Activated T-helper 1 cell treated with Interleukin-2 at 50 U/mL for 16 hours (primary cell): ENCODE measurements around the gene FAM170B.

ENCODE experiments used
- DNase-seq: peaks from one replicate; pipeline ENCODE4 v3.0.0-alpha.2; 2020; ENCODE audit warnings: low read depth

Gene FAM170B

DNA sequence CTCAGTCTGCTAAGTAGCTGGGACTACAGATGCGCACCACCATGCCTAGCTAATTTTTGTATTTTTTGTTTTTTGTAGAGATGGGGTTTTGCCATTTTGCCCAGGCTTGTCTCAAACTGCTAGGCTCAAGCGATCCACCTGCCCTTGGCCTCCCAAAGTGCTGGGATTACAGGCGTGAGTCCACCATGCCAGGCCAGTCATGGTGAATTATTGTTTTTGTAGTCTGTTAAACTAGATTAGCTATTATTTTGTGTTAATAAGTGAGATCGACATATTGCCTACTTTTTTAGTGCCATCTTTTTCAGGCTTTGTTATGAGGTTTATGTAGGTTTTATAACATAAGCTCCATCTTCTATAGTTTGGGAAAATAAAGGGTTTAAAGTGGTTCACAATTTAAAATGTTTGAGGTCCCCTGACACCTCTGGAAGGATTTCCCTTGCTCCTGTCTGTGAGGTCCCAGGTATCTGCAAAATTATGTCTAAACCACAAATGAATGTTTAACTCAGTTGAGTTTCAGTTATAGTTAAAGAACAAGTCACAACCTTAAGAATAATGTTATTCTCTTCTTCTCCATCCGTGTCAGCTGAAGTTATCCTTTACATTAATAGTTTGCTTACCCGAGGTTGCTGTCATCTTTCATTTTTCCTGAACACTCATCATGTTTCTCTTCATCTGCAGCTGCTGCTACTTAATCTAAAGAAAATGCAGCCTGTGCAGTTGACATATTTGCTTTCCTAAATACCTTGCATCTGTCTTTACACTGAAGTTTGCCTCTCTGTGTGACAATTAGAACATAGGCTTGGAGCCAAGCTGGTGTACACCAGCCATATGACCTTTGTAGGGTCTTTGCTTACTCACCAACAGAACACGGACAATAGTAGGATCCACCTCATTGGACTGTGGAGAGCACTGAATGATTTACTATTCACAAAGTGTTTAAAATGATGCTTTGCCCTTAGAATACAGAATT lies 9.6 kb downstream of the FAM170B start:
- DNase-seq = no peak

DNA sequence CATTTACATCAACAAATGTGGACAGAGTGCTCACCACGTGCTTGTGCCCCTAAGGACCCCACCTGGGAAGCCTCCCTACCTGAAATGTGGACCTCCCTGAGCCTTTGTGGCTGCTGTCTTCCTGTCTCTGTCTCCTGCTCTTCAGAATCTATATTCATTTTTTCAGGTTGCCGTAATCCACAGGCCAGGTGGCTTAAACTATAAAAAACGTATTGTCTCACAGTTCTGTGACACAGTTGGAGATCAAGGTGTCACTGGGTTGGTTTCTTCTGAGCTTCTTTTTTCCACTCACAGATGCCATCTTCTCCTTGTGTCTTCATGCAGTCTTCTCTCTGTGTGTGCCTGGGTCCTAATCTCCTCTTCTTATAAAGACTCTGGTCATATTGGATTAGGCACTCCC lies 12.9 kb downstream of the FAM170B start:
- DNase-seq = no peak

DNA sequence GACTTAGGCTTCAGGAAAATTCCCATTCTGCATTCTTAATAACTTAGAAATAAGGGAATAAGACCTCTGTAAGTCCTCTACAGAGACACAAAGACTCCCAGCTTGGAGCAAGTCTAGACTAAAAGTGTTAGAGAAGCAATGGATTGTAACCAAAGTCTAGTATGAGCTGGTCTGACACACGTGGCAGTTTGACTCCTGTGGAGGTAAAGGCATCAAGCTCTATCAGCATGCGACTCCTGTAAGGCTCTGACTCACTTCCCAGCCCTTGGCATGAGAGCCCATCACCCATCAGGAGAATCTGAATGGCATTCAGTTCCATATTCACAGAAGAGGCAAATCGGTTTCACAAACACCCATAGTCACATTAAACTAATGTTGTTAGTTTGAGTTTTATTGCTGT lies 14.1 kb downstream of the FAM170B start:
- DNase-seq = no peak

DNA sequence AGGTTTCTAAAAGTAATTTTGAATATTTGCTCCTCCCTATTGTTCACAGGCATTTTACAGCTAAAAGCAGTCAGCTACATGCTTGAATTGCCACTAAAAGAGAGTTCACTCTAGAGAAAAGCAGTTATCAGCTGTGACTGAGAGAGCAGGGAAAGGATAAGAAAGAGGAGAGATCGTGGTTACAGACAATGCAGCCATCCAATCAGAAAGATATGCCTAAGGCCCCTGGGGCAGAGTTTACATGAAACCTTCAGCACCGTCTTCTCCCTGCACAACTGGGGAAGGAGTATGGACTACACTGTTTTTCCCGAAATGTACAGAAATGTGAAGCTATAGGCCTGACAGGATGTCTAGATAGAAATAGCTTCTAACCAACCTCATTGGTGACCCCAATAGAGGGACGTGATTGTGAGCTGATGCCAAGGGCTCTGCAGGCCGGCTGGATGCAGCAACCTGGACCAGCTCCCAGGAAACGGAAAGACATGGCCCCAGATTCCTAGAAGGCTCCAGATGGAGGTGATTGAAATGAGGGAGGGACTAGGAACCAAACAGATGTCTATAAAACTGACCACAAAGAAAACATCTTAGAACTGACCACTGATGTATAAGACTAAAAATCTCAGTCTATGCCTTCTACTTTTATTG lies 15.3 kb downstream of the FAM170B start:
- no peak for DNase-seq

DNA sequence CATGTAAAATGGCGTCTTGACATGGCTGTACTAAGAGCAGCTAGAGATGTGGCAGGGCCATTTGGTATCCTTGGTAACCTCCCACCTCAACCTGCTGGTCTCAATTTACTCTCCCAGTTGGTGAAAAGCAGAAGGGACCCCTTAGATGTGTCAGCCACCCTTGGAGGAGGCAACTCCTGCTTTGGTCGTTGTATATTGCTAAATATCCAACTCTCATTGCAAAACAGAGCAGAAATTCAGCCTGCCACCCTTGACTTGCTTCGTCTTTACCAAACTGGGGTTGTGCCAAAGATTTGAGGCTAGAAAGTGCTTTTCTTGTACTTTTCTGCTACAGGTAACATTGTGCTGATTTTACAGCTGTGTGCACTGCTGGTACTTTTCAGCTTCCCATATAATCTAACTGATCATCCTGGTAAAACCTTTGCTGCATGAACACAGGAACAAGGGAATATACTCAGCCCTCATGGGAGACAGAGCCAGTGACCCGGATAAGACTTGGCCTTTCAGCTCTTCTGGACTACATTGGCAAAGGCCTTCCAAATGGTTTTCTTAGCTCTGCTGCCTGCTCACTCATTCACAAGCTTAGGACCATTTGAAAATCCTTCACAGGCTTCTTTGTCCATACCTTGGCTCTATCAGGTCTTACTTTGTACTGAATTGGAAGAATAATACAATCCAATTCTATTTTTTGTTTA lies 16.3 kb downstream of the FAM170B start:
- DNase-seq = no peak

DNA sequence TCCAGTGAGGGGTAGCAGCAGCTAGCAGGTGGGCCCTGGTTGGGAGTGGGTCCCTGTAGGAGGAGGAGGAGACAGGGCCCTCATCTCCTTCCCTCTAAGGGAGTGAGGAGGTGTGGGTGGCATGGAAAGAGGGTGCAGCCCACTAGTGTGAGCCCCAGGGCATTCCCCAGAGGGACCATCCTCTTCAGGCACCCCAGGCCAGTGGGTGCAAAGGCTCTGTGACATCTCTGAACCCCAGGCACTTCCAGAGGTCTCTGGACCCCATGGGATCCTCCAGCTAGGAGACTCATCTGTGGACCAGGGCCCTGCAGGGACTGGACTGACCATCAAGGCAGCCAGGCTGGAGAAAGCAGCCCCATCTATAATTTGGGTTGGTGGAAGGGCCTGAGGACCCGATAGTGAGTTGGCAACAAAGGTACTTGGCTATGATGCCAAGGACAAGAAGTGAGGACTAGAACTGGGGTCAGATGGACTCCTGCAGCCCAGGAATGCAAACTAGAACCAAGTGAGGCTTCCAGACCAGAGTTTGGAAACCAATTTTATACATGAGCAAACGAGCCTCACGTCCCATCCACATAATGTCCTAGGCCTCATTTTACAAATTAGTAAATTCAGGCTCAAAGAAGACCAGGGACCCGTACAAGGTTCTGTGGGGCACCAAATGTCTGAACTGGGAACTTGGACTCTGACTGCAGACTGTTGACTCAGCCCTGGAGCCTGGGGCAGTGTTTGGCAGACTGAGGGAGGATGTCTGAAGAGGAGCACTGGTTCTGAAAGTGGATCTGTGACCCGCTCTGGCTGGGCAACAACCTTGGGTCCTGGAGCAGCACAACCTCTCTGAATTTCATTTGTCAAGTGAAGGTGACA lies 17.1 kb downstream of the FAM170B start:
- DNase-seq = no peak

DNA sequence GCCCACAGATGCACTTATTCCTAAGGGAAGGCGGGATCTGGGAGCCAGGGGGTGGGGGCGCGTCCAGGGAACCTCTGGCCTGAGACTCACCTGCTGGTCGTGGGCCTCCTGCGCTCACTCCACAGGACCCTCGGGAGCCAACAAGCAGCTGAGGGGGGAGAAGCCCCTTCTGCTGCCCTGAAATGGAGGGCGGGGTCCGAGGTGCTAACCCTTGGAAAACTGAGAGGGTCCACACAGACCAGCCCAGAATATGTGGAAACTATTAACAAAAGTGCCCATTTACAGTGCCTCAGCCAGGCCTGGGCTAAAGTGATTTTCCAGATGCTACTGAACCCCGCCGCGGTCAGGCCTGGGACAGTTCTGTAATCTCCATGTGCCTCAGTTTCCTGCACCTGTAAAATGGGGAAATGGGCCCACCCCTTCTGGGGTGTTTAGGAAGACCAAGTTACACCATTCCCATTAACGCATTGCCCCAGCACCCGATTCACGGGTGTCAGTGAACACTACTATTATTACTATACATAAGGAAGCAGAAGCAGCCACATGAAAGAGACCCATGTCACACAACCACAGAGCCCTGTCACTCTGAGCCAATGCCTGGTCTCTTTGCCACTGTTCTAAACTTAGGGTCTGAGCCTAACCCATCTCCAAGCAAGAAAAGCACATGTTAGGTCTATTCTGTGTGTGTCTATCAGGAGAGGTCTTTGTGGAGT lies 17.9 kb downstream of the FAM170B start:
- no peak for DNase-seq

DNA sequence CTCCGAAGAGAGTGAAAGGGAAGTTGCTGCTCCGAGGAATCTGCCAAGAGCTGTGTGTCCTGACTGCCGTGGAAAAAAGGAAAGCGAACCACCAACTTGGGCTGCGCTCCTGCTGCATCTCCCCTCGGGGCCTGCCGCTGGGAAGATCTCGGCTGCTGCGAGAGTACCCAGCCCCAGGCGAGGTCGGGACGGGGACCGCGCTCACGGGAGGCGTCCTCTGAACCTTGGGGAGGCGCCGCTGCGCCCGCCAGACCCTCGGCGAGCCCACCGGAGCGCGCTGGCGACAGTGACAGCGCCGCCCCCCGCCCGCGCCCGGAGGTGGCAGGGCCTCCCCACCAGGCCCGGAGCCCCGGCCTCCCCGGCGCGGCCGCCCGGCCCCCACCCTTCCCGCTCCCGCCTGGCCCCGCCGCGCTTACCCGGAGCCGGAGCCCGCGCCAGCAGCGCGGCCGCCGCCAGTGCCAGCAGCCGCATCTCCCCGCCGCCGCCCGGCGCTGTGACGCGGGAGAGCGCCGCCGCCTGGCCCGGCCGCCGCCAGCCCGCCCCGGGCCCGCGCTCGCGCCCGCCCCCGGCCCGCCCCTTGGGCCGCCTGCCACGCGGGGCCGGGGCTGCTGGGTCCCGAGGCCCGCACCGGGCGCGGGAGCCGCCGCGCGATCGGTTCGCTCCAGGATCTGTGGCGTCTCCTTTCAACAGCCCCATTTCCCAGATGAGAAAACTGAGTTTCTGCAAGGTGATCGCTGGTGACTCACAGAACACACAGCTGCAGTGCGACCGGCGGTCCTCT lies 18.6 kb downstream of the FAM170B start, which contains the start of gene VSTM4:
Gene VSTM4 (minus strand): TSS at position 508 of the 781 bp plus-strand sequence. CDS start 37 bp downstream, at position 471.
- no peak for DNase-seq

DNA sequence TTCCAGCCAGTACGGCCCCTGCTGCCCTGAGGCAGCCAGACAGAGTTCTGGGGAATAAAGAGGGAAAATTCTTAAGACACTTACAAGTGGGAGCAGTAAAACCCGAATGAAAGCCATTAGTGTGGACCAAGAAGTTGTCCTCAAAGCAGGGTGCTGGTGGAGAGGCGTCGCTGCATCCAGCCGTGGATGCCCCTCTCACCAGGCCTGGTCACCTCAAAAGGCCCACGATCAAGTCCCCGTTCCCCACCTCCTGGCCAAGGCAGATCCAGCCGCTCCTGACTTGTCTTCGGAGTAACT lies 19.2 kb downstream of the FAM170B start:
- DNase-seq = no peak

DNA sequence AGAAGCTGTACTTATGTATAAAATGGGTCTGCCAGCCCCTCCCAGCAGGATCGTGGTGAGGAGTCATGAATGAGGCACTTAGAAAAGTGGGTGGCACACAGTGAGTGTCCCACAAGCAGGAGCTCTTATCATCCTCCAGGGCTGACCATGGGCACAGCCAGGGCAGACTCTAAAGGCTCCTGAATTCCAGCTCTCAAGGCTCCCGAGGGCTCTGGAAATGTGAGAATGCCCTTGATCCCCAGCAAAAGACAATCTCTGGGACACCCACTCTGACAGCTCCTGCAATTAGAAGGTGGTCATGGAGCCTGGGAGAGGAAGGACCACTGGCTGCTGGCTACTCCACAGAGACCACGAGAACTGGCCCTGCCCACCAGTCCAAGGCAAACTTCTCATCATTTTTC lies 20.1 kb downstream of the FAM170B start:
- DNase-seq = no peak

DNA sequence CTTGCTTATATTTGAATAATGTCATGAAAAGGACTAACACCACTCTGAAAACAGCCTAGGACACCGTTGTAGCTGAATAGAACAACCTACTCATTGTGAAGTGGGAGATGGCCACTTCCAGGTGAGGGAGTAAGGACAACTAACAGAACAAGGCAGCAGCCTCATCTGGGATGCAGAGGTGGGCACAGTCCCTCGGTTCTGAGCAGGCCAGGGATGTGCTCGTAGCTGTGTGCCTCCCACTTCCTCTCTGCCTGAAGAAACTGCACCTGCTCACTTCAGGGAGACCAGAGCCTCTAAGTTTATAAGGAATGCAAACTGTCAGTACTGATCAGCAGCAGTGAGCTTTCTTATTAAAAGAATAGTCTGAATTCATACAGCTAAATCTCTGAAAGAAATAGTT lies 21.0 kb downstream of the FAM170B start:
- DNase-seq = no peak

DNA sequence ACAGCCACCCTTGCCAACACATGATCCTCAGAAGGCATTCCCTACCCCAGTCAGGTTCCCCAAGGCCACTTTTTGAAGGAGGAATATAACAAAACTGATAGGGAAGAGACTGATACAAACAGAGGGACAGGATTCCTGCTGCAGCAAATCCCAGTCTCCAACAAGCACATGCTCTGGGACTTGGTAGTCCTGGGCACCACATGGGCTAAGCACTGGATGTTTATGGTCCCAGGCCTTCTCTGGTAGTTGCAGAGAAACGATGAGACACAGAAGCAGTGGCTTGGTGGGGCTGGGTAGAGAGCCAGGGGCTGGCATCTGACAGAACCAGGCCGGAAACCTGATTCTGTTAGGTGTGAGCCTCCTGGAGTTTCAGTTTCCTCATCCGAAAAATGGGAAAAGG lies 21.7 kb downstream of the FAM170B start:
- no peak for DNase-seq

DNA sequence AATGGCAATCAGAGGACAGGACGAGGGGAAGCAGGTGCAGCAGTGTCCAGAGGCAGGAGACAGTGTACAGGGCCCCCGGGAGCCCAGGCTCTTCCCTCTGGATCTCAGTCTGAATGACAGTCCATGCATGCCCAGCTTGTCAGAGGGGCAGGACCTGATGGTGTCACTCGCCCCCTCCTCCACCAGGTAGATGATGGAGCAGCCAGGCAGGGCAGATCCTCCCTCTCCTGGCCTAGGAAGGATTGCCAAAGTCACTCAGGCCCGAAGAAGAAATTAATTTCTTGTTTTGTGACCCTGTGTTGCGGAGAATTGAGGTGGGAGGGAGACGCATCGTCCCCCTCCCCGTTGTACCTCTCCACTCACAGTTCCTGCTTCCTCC lies 22.5 kb downstream of the FAM170B start:
- DNase-seq = no peak

DNA sequence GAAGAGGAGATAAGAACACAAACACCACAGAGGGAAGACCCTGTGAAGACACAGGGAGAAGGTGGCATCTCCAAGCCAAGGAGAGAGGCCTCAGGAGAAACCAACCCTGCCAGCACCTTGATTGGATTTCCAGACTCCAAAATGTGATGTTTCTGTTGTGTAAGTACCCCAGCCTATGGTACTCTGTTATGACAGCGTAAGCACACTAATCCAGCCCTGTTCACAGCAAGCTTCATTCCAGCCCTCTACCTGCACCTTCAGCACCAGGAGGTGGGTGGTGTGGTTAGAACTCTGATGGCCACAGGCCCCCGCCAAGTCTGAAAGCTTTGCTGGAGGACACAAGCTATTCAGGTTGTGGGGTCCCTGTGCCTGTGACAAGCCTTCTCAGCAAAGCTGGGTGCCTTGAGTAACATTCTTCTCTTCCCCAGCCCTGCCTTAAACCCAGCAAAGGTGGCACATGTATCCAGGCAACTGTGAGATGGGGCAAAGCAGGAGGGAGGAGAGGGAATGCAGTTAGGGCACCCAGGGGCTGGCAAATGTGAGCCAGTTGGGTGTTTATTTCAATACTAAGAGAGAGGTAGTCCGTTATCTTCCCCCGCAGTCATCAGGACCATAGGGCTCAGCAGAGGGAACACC lies 23.0 kb downstream of the FAM170B start:
- no peak for DNase-seq

DNA sequence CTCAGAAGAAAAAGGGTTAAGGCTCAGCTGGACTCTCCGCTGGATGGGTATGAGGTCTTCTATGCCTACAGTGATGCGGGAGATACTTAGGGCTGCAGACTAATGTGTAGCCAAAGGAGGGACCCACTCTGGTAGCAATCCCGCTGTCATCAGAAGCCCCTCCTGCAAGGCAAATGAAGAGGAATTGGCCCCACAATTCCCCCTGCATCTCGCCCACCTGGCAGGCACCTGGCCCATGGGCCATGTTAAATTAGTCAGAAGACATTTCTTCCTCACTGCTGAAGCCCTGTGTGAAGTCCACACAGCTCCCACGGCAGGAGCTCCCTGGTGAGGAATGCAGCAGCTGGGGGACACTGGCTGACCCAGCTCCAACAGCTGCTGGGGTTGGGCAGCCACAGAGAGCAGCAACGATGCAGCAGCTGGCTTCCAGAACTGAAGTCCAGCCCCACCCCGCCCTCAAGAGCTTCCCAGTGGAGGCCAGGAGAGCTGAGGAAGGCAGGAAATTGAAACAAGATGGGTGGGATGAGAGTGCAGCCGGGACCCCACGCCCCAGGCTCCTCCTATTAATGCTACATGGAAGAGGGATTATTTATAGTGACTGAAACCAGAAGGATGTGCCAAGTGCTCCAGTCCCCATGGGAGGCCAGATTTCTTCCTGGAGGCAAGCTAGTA lies 24.0 kb downstream of the FAM170B start:
- no peak for DNase-seq

DNA sequence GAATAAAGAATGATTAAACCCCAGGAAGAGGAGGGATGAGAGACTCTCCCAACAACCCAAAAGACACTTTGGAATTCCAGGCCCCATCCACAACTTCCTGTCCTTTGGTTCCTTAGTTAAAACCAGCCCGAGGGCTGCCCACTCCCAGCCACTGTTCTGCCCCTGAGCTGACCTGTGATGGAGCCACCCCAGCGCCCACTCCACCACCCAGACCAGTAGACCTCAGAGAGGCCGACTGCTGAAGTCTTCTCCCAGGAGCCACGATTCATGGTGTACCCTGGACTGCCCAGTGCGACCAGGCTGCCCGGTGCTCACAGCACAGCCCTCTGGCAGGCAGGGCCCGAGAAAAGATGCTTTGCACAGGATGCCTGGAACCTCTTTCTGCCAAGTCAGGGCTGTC lies 25.2 kb downstream of the FAM170B start:
- no peak for DNase-seq

DNA sequence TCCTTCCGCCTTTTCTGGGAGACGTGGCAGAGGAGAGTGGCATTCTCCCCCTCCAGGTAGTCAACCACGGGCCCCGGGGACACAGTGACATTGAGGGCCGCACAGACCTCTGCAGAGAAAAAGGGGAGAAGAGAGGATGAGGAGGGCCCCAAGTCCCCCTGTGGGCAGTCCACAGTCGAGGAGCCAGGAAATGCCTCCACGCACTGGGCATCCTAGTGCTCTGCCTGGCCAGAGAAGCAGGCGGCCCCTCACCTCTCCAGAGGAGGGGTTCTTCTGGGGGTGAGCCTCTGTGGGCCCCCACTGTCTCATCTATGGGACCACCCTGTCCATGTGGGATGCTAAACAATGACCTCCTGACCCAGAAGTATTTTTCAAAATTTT lies 25.9 kb downstream of the FAM170B start:
- no peak for DNase-seq

DNA sequence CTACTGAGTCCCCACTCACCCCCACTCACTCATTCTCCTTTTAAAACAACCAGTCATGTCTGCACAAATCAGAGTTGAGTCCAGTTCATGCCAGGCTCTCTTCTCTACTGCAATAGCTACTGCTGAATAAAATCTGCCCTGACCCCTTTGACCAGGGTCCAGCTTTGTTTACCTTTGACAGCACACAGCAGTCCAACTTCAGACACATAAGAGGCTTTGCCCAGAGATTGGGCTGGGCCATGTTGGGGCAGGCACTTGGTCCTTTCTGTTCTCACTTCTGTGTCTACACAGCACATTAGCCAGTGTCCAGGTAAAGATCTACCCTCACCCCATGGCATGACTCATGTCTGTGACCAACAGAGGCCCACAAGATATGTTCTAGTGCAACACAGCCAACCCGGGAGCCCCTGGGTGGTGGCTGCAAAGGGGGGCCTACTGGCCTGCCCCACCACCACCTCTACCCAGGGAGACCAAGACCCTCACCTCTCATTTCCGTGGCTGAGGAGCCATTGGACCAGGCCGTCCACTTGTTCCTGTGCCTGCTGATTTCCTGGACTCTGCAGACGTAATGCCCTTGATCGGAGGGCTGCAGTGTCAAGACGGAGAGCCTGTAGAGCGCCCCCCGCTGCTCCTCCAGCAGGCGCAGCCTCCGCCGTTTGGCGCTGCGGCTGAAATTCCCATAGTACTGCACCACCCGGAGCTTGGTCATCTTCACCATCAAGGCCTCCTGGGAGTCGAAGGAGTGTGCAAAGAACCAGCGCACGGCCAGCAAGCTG lies 26.5 kb downstream of the FAM170B start:
- DNase-seq = no peak

DNA sequence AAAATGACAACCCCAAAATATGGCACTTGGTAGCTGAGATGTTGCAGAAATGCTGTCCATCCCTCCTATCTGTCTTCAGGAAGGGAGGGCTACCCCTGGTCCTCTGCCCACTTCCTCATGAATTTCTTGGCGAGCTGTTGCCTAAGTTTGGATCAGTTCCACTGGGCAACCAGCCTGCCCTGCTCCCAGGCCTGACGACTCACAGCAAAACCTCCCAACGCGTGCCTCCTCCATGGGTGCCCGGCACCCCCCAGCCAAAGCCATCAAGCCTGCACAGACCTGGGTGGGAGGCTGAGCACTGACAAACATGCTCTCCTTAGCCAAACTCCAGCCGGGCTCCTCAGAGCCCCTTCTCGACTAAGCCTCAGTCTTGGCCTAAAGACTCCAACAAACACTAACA lies 27.4 kb downstream of the FAM170B start:
- DNase-seq = no peak
